ENCODE data around the gene CCNY.

CCNY gene

DNA sequence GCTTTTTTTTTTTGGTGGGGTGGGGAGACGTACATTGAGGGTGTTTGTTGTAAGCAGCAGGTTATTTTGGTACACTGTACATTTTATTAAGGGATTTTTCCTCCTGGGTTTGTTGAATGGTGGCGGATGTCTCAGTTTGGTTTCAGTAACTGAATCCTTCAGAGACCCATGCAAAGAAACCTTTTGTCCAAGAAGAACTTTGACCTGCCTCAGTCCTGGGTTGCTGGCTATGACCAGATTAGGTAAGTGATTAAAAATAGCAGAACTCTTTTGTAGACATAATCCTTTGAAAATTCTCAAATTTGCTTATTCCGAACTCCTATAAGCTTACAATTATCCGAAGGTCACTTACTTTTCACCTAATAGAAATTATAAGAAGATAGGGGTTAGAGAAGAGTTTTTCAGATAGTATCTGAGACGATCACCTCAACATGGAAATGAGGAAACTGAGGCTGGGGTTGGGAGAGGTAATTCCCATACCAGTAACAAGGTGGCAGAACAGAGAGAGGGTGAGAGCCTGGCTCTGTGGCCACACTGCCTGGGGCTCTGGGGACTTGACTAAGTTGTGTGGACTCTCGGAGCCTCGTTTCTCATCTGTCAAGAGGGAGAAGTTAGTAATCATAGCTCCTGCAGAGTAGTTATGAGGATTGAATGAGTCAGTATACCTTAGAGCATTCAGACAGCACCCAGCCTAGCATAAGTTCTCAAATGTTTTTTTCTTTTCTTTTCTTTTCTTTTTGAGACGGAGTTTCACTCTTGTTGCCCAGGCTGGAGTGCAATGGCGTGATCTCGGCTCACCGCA is 87.4 kb downstream of the CCNY start:
- WGBS, 2 experiments, result 93 to 96% methylated on average over 9 to 11 of the region's 11 CpGs
- peaks cover 18% of the 10 kb centered on the region for H3K4me1 ChIP-seq (ENCODE audit: control insufficient read depth, insufficient read depth, low read length)
- H3K9me3 ChIP-seq (ENCODE audit: control insufficient read depth, low read length), result no peaks in the 10 kb centered on the region
- no peak overlapping the region for H3K4me3 ChIP-seq (ENCODE audit: insufficient read depth, low read depth, low read length)
- no peaks in the 10 kb centered on the region for H3K27me3 ChIP-seq (ENCODE audit: control insufficient read depth, insufficient read depth, low read length, poor library complexity, severe bottlenecking)
- no peaks in the 10 kb centered on the region for H3K36me3 ChIP-seq (ENCODE audit: control insufficient read depth, insufficient read depth, low read length)
- H3K27ac ChIP-seq (ENCODE audit: insufficient read depth, low read depth, low read length, poor library complexity, severe bottlenecking), result no peak overlapping the region

DNA sequence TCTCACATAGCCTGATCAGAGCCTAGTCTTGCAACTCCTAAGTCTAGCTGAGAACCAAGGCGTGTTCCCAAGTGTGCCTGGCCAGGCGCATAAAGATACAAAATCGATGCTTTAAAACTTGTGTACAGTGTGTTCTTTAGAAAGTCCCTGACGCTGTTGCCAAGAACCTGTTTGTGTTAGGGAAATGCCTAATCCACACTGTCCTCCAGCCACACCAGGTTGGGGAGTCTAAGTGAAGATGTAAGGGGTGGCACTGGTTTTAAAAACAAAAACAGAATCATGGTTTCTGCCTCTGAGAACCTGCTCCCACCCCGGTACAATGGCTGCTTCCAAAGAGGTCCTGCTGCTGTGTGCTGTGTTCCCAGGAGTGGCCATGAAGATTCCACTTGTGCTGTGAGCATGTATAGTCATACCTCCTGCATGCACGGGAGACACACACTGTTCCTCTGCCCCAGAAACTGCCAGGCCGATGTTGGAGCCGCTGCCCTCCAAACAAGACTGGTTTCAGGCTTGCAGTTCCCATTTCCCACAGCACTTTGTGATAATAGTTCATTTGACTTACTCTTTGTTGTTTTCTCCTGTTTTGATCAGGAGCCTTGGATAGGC is 88.5 kb downstream of the CCNY start:
- no peaks in the 10 kb centered on the region for H3K9me3 ChIP-seq (ENCODE audit: control insufficient read depth, low read length)
- H3K27ac ChIP-seq (ENCODE audit: insufficient read depth, low read depth, low read length, poor library complexity, severe bottlenecking), result no peak overlapping the region
- no peak overlapping the region for H3K4me3 ChIP-seq (ENCODE audit: insufficient read depth, low read depth, low read length)
- H3K36me3 ChIP-seq (ENCODE audit: control insufficient read depth, insufficient read depth, low read length), result no peaks in the 10 kb centered on the region
- H3K27me3 ChIP-seq (ENCODE audit: control insufficient read depth, insufficient read depth, low read length, poor library complexity, severe bottlenecking), result no peaks in the 10 kb centered on the region
- H3K4me1 ChIP-seq (ENCODE audit: control insufficient read depth, insufficient read depth, low read length), result peaks cover 18% of the 10 kb centered on the region
- WGBS, 2 experiments, result 94 to 95% methylated on average over 8 of the region's 8 CpGs

- Histone ChIP-seq H3K27ac (ENCODE audit: insufficient read depth, low read depth, low read length, poor library complexity, severe bottlenecking) (no peak overlapping the region), H3K4me3 (ENCODE audit: insufficient read depth, low read depth, low read length) (no peak overlapping the region), H3K36me3 (ENCODE audit: control insufficient read depth, insufficient read depth, low read length) (no peaks in the 10 kb centered on the region), H3K9me3 (ENCODE audit: control insufficient read depth, low read length) (no peaks in the 10 kb centered on the region), H3K27me3 (ENCODE audit: control insufficient read depth, insufficient read depth, low read length, poor library complexity, severe bottlenecking) (no peaks in the 10 kb centered on the region), H3K4me1 (ENCODE audit: control insufficient read depth, insufficient read depth, low read length) (peaks cover 17% of the 10 kb centered on the region)
- WGBS, 2 experiments, result 94 to 100% methylated on average over 1 of the region's 1 CpG
These were observed 89.3 kb downstream of the CCNY start for GRCh38 chr10:35425595-35425994.

DNA sequence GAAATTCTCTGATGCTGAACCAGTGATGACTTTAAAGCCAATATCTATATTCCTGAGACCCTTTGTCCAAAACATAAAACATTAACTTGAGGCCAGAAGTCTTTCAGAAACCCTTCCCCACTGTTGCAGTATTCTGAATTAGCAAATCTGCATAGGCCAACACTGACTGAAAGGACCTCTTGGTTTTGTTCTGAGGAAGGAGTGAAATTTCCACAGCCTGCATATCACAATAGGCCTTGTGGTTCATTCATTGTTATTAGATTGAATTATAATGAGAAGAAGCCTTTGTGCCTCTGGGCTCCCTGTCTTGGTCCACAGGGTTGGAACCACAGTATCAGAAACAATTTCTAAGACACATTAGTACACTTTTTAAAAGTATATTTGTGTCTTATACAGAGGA is 90.3 kb downstream of the CCNY start:
- Histone ChIP-seq H3K9me3 (ENCODE audit: control insufficient read depth, low read length) (no peaks in the 10 kb centered on the region), H3K36me3 (ENCODE audit: control insufficient read depth, insufficient read depth, low read length) (no peaks in the 10 kb centered on the region), H3K4me1 (ENCODE audit: control insufficient read depth, insufficient read depth, low read length) (peaks cover 10% of the 10 kb centered on the region), H3K27ac (ENCODE audit: insufficient read depth, low read depth, low read length, poor library complexity, severe bottlenecking) (no peak overlapping the region), H3K4me3 (ENCODE audit: insufficient read depth, low read depth, low read length) (no peak overlapping the region), H3K27me3 (ENCODE audit: control insufficient read depth, insufficient read depth, low read length, poor library complexity, severe bottlenecking) (no peaks in the 10 kb centered on the region)

DNA sequence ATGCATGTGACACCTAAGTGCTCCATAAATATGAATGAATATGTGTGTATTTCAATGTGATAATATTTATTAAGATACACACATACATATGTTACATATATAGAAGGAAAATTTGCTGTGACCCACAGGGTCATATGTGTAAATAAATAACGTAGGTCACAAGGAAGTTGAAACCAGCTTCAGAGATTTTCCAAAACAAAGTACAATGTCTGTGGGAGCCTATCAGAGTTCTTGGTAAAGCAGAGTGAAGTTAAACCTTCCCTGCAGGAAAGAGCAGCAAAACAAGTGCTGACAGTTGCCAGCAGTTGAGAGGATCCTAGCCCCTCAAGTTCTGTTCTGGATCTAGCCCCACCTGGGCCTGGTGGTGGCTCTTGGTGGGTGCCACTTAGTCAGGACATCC is 91.2 kb downstream of the CCNY start:
- WGBS, 2 experiments, result 89 to 100% methylated on average over 1 of the region's 1 CpG
- Histone ChIP-seq H3K27me3 (ENCODE audit: control insufficient read depth, insufficient read depth, low read length, poor library complexity, severe bottlenecking) (no peaks in the 10 kb centered on the region), H3K4me3 (ENCODE audit: insufficient read depth, low read depth, low read length) (no peak overlapping the region), H3K4me1 (ENCODE audit: control insufficient read depth, insufficient read depth, low read length) (peaks cover 10% of the 10 kb centered on the region), H3K9me3 (ENCODE audit: control insufficient read depth, low read length) (no peaks in the 10 kb centered on the region), H3K27ac (ENCODE audit: insufficient read depth, low read depth, low read length, poor library complexity, severe bottlenecking) (no peak overlapping the region), H3K36me3 (ENCODE audit: control insufficient read depth, insufficient read depth, low read length) (no peaks in the 10 kb centered on the region)

DNA sequence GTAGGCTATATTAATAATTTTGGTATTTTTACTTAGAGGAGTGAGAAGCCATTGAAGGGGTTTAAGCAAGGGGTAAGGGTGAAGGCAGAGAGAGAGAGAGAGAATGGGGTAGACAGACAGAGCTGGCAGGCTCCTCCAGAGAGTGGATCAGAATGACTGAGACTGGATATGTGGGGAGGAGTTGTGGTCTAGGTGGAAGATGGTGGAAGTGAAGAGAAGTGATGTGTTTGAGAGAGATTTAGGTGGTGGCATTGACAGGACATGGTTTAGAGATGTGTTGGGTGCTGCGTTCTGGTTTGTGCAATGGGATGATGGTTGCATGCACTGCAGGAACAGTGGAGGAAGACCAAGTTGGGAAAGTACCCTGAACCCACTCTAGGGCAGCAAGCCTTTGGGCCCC is 92.2 kb downstream of the CCNY start:
- Histone ChIP-seq H3K4me3 (ENCODE audit: insufficient read depth, low read depth, low read length) (no peak overlapping the region), H3K27me3 (ENCODE audit: control insufficient read depth, insufficient read depth, low read length, poor library complexity, severe bottlenecking) (no peaks in the 10 kb centered on the region), H3K27ac (ENCODE audit: insufficient read depth, low read depth, low read length, poor library complexity, severe bottlenecking) (no peak overlapping the region), H3K9me3 (ENCODE audit: control insufficient read depth, low read length) (no peaks in the 10 kb centered on the region), H3K4me1 (ENCODE audit: control insufficient read depth, insufficient read depth, low read length) (peaks cover 10% of the 10 kb centered on the region), H3K36me3 (ENCODE audit: control insufficient read depth, insufficient read depth, low read length) (no peaks in the 10 kb centered on the region)
- 98 to 100% methylated on average over 1 of the region's 1 CpG for WGBS, 2 experiments

DNA sequence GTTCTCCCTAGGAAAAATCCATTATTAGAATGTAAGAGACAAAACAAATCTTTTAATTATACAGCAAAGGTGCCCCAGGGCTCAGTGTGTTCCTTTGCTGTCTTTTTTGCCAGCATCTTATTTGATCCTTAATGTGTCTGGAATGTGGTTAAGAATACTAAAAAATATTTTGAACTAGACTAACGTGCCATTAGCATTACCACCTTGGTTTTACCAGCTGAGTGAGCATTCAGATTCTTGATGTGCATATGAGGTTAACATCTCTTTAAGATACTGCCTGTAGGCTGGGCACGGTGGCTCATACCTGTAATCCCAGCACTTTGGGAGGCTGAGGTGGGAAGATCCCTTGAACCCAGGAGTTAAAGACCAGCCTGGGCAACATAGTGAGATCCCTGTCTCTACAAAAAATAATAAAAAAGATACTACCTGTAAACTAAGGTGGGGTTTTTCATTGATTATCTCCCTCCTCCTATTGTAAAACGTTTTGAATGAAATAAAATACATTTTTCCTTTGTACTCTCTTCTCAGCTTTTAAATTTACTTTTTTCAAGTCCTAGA is 96.6 kb downstream of the CCNY start:
- Histone ChIP-seq H3K4me1 (ENCODE audit: control insufficient read depth, insufficient read depth, low read length) (no peaks in the 10 kb centered on the region), H3K27ac (ENCODE audit: insufficient read depth, low read depth, low read length, poor library complexity, severe bottlenecking) (no peak overlapping the region), H3K27me3 (ENCODE audit: control insufficient read depth, insufficient read depth, low read length, poor library complexity, severe bottlenecking) (no peaks in the 10 kb centered on the region), H3K4me3 (ENCODE audit: insufficient read depth, low read depth, low read length) (no peak overlapping the region), H3K9me3 (ENCODE audit: control insufficient read depth, low read length) (no peaks in the 10 kb centered on the region), H3K36me3 (ENCODE audit: control insufficient read depth, insufficient read depth, low read length) (no peaks in the 10 kb centered on the region)
- 90 to 91% methylated on average over 2 to 3 of the region's 3 CpGs for WGBS, 2 experiments

DNA sequence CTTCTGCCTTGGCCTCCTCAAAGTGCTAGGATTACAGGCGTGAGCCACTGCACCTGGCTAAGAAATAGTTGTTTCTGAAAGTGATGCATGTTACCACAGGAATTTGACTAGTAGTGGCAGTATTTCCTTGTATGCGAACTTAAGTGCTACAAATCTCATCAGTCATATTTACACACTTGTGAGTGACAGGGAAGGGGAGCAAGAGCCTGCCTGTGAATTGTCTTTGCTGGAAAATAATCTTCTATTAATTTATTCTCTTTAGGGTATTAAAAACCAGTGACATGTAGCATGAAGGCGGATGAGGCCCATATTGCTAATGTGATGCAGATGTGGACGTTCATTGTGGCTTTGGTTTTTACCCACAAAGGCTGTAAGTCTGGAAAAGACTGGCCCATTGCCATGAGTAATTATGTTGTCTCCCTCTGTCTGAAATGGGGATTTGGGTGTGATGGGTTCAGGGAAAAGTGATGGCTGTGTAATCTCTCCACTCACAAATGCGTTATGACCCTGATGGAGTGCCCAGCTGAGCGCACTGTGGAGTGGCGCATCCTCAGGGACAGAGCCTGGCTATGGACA is 97.6 kb downstream of the CCNY start:
- Histone ChIP-seq H3K4me3 (ENCODE audit: insufficient read depth, low read depth, low read length) (no peak overlapping the region), H3K4me1 (ENCODE audit: control insufficient read depth, insufficient read depth, low read length) (no peaks in the 10 kb centered on the region), H3K36me3 (ENCODE audit: control insufficient read depth, insufficient read depth, low read length) (no peaks in the 10 kb centered on the region), H3K9me3 (ENCODE audit: control insufficient read depth, low read length) (no peaks in the 10 kb centered on the region), H3K27me3 (ENCODE audit: control insufficient read depth, insufficient read depth, low read length, poor library complexity, severe bottlenecking) (no peaks in the 10 kb centered on the region), H3K27ac (ENCODE audit: insufficient read depth, low read depth, low read length, poor library complexity, severe bottlenecking) (no peak overlapping the region)
- 92 to 95% methylated on average over 7 of the region's 7 CpGs for WGBS, 2 experiments

GRCh38 chr10:35434533-35434932 is 98.2 kb downstream of the CCNY start:
- H3K9me3 ChIP-seq (ENCODE audit: control insufficient read depth, low read length), result no peaks in the 10 kb centered on the region
- 89 to 100% methylated on average over 1 of the region's 1 CpG for WGBS, 2 experiments
- no peaks in the 10 kb centered on the region for H3K4me1 ChIP-seq (ENCODE audit: control insufficient read depth, insufficient read depth, low read length)
- no peaks in the 10 kb centered on the region for H3K27me3 ChIP-seq (ENCODE audit: control insufficient read depth, insufficient read depth, low read length, poor library complexity, severe bottlenecking)
- H3K4me3 ChIP-seq (ENCODE audit: insufficient read depth, low read depth, low read length), result no peak overlapping the region
- H3K36me3 ChIP-seq (ENCODE audit: control insufficient read depth, insufficient read depth, low read length), result no peaks in the 10 kb centered on the region
- H3K27ac ChIP-seq (ENCODE audit: insufficient read depth, low read depth, low read length, poor library complexity, severe bottlenecking), result no peak overlapping the region

- H3K27me3 ChIP-seq (ENCODE audit: control insufficient read depth, insufficient read depth, low read length, poor library complexity, severe bottlenecking), result no peaks in the 10 kb centered on the region
- WGBS, 2 experiments, result 96% methylated on average over 4 of the region's 4 CpGs
- H3K9me3 ChIP-seq (ENCODE audit: control insufficient read depth, low read length), result no peaks in the 10 kb centered on the region
- no peaks in the 10 kb centered on the region for H3K36me3 ChIP-seq (ENCODE audit: control insufficient read depth, insufficient read depth, low read length)
- H3K4me1 ChIP-seq (ENCODE audit: control insufficient read depth, insufficient read depth, low read length), result no peaks in the 10 kb centered on the region
- H3K27ac ChIP-seq (ENCODE audit: insufficient read depth, low read depth, low read length, poor library complexity, severe bottlenecking), result no peak overlapping the region
- H3K4me3 ChIP-seq (ENCODE audit: insufficient read depth, low read depth, low read length), result no peak overlapping the region
These were observed 99.5 kb downstream of the CCNY start for GRCh38 chr10:35435824-35436223.
